T-helper 1 cell treated with Interleukin-12 subunit alpha and Interleukin-12 subunit beta and Interleukin-4 antibody, amounts not matched to agents 30 ng/mL and 1 ng/mL, for 36 hours (primary cell): Measurements from ENCODE around the gene LMF1. TPM values are rescaled to one million over a fixed set of nuclear protein-coding genes. Genes with fewer than 3 reads are reported as not detected.

ENCODE experiments used
- intact Hi-C: fragments of 100-400 bp; cut with micrococcal nuclease; formaldehyde crosslinking; loops from one replicate; pipeline ENCODE4 v1.15.1; 2024
- total RNA-seq: library from RNA; stranded (reverse); gene quantifications from 2 replicates; pipeline ENCODE4 v1.2.3, GENCODE V29; 2022

LMF1 gene
- total RNA-seq, 1 donor from 2014 or later, result 19.1 TPM

DNA sequence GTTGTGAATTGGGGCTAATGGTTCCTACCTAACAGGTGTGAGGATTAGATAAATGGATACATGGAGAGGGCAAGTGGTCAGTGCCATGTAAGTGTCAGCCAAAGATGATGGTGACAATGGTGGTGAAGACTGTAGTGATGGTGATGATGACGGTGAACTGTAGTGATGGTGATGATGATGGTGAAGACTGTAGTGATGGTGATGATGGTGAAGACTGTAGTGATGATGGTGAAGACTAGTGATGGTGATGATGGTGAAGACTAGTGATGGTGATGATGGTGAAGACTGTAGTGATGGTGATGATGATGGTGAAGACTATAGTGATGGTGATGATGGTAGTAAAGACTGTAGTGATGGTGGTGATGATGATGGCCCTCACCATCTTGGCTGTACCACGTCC lies 152.2 kb downstream of the LMF1 start:
- intact Hi-C loops, result no loop called here

DNA sequence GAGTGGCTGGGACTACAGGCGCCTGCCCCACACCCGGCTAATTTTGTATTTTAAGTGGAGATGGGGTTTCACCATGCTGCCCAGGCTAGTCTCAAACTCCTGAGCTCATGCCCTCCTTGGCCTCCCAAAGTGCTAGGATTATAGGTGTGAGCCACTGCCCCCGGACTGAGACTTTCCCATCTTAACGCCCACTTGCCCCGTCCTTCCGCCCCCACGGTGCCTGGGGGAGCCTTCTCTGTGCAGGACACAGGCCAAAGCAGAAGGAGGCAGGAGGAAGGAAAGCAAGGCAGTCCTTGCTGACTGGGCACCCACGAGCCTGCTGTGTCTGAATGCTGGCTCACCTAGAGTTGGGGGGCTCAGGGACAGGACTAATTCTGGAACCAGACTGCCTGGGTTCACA lies 152.7 kb downstream of the LMF1 start:
- intact Hi-C loops, result no loop called here

- intact Hi-C loops, result no loop called here
Observed at GRCh38 chr16:817001-817906, 153.5 kb downstream of the LMF1 start.

DNA sequence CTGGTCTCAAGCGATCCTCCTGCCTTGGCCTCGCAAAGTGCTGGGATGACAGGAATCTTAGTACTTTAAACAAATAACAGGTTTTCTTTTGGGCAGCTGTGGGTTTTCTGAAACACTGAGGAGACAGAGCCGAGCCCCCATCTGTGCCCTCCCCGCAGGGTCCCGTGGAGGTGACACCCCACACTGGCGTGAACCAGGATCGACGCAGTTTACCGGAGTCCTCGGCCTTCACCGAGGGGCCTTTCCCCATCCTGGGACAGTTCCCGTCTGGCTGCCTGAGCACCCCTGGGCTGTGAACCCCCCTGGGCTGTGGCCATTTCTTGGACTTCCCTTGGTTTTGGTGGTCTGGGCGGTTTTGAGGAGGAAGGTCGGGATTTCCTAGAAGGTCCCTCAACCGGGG lies 154.9 kb downstream of the LMF1 start:
- intact Hi-C loops, result no loop called here

DNA sequence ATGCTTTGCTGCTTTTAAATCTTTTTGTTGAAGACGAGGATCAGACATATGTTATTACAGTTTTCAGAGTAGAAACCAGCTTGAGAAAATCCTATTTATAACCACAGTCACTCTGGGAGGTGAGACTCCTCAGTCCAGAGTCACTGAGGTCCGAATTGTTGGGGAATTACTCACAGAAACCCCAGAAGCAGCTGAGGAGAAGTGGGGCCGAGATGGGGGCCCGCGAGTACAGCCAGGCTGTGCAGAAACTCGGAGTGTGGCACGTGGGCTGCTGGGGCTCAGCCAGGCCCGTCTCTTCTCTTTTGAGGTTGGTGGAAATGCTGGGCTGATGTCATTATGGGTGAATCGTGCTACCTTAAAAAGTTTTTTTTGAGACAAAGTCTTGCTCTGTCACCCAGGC lies 155.8 kb downstream of the LMF1 start:
- intact Hi-C loops, result loop anchor here (1.0 kb wide), 1 partner anchor 240 kb away; no protein-coding TSS in a partner anchor

- intact Hi-C loops, result loop anchor here (1.0 kb wide), 1 partner anchor 241 kb away; no protein-coding TSS in a partner anchor
Observed at GRCh38 chr16:813916-814412, 156.8 kb downstream of the LMF1 start.

DNA sequence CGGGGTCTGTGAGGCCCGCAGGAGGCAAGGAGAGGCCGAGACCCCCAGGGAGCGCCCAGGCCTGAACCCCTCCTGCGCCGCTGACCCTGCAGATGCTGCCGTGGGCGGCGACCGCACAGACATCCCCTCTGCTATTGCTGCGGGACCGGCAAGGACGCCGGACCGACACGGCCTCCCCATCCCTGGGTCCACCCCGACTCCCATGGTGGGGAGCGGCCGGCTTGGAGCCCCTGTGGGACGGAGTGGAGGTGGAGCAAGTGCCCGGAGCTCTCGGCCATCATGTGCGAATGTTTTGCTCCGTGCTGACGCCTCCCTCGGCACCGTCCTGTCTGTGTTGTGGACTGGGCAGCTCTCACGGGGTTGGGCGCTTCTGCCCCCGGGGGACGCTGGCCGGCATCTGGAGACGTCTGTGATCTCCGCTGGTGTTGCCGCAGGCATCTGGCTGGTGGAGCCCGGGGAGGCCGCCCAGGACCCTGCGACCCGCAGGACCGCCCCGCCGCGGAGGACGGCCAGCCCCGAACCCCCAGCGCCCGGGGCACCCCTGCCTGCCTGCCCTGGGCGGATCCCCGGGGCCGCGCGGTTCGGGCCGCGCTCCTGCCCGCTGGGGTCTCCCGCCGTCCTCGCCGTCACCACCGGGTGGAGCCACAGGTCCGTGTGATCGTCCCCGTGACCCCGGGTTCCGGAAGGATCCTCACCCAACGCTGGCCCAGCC lies 157.4 kb downstream of the LMF1 start:
- intact Hi-C loops, result no loop called here

GRCh38 chr16:808085-808386 lies 162.7 kb downstream of the LMF1 start:
- intact Hi-C loops, result loop anchor here (5.0 kb wide), 1 partner anchor 221 kb away; no protein-coding TSS in a partner anchor

DNA sequence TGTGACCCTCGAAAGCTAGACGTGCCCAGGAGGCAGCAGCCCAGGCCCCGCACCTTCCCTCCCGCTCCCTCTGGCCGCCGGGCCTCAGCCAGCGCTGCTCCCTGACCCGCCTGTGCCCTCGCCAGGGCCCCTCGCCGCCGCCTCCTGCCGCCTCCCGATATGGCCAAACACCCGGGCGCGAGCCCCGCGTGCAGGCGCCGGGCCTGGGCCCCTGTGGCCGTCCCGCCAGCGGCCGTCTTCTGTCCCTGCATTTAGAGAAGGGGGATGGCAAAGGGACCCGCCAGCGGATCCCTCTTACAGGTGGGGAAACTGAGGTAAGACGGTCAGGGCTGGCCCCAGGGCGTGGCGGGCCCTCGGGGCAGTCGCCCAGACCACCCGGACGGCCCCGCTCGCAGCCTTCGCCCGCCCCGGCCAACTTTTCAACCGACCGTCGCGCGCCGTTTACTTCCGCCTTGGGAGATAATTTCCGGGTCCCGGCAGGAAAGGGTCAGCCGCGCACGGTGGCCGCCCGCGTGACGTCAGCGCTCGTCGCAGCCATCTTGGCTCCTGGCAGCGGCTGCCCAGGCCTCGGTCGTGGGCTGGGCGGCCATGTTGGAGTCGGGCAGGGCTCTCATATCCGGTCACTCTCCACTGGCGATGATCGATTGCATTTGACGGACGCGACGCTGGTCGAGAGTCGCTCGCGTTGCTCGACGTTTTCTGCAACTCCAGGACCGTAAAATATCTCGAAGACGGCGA lies 163.3 kb downstream of the LMF1 start:
- intact Hi-C loops, result loop anchor here (1.0 to 5.0 kb wide), 4 partner anchors 19 to 220 kb away; partner anchors contain the start of genes CHTF18, LMF1 and RPUSD1

DNA sequence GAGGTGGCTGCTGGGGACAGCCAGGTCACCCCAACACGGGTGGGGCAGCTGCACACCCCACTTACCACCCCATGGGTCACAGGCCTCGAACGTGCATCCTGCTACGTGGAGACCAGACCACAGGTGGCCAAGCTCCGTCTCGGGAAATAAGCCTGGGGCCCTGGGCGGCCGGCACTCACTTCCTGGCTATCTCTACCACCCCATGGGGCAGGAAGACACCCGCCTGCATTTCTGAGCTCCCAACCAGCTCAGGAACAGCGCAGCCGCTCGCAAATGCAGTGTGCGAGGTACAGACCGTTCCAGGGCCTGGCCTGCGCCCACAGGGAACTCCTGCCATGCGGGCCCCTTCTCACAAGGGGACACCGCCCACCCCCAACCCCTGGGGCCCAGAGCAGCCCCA lies 165.3 kb downstream of the LMF1 start:
- intact Hi-C loops, result loop anchor here (5.0 kb wide), 1 partner anchor 218 kb away; no protein-coding TSS in a partner anchor

DNA sequence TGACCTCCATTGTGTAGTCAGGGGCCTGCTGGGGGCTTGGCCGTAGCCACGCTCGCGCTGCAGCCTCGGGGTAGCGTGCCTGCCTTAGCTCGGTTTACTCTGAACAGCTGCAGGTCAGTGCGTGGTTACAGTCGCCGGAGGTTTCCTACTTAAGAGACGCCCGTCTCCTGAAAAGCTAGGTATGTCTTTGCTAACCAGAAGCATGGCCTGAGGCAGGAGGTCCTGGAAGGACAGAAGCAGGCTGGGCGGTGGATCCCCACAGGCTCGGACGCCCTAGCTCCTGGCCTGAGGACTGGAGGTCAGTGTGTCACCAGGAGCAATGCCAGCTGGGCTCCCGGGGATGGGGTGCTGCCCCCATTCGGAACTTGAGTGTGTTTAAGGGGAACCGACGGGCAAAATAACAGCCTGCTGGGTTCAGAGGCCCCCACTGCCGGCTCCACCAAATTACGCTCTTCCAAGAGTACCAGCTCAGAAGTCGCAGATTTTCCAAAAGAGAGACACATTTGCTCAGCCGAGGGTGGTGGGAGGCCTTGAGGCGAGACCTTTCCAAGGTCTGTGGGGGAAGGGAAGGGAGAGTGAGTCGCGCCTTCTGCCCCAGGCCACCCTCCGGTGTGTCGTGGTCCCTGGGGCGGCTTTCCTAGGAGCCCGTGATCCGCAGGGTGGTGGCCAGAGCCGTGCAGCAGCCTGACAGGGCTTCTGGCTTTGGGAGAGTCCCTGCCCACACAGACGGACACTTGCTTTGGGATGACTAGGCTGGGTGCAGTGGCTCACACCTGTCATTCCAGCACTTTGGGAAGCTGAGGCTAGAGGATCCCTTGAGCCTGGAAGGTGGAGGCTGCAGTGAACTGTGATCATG lies 166.4 kb downstream of the LMF1 start:
- intact Hi-C loops, result loop anchor here (5.0 kb wide), 1 partner anchor 217 kb away; no protein-coding TSS in a partner anchor

DNA sequence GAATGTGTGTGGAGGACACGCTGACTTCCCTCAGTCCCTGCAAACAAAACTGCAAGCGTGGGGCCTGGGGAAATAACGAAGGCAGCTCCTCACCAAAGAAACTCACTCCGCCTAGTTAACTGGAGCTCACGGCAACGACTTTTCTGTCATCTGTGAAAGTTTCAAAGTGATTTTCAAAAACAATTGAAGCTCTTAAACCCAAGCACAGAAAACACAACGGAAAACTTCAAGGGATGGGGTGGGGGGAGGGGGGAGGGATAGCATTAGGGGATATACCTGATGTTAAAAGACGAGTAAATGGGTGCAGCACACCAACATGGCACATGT lies 167.1 kb downstream of the LMF1 start:
- intact Hi-C loops, result no loop called here

Other genes starting within 250 kb of the LMF1 start
- 8.1 and 10.8 TPM in 2 replicates for gene ANTKMT, start 249.8 kb downstream of the LMF1 start, total RNA-seq
- gene CCDC78, start 244.5 kb downstream of the LMF1 start, total RNA-seq, result 1.7 and 2.4 TPM in 2 replicates
- gene HAGHL, start 243.9 kb downstream of the LMF1 start, total RNA-seq, result 5.1 and 6.1 TPM in 2 replicates
- 42.5 and 46.8 TPM in 2 replicates for gene CIAO3, start 230.0 kb downstream of the LMF1 start, total RNA-seq
- gene MSLN, start 210.2 kb downstream of the LMF1 start, total RNA-seq, result not detected in 2 replicates
- gene RPUSD1, start 182.6 kb downstream of the LMF1 start, total RNA-seq, result 35.4 and 36.4 TPM in 2 replicates
- 73.0 and 79.3 TPM in 2 replicates for gene CHTF18, start 182.4 kb downstream of the LMF1 start, total RNA-seq
- not detected in 2 replicates for gene GNG13, start 170.2 kb downstream of the LMF1 start, total RNA-seq
- gene SOX8, start 10.8 kb upstream of the LMF1 start, total RNA-seq, result 0.17 TPM in 1 of 2 replicates, not detected in the other
- not detected in 2 replicates for gene SSTR5, start 101.8 kb upstream of the LMF1 start, total RNA-seq
- gene C1QTNF8, start 125.3 kb upstream of the LMF1 start, total RNA-seq, result not detected in 2 replicates
- 0.24 and 0.25 TPM in 2 replicates for gene CACNA1H, start 182.1 kb upstream of the LMF1 start, total RNA-seq